ENCODE results near the gene SLC47A2. TPM values are rescaled to one million over a fixed set of nuclear protein-coding genes. Genes with fewer than 3 reads are reported as not detected.

SLC47A2 gene
- total and polyA plus RNA-seq, 8 donors, result 0.78 TPM; not detected in 7

DNA sequence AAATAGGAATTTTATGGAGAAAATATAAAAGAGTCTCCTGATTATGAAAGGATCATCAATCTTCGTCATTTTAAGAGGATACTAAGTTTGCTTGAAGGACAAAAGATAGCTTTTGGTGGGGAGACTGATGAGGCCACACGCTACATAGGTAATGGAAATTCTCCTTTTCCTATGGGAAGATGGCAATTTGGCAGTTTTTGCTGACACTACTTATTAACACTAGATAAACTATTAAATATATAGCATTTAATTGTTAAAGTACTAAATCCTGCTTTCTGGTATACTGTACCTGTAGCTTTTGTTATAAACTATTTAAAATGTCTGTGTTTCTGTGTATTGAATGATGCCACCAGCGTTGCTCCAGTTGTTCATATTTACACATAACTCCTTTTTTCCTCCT lies 55.3 kb downstream of the SLC47A2 start:
- Histone ChIP-seq H3K4me1 (peaks cover 18 to 49% (median 37%) of the 10 kb centered on the region in 4 donors), H3K4me3 (no peak overlapping the region), H3K9me3 (no peaks in the 10 kb centered on the region), H3K36me3 (peaks cover 18 to 85% (median 69%) of the 10 kb centered on the region in 4 donors), H3K27me3 (no peaks in the 10 kb centered on the region), H3K27ac (peak overlapping the region in 1 of 5 donors; percentile 17)
- intact Hi-C loops (cut with DNase I; ENCODE audit: low total_unique reads), result no loop called here
- TF ChIP-seq EP300 (IDR thresholded peaks at IDR 0.05), result no peak
- TF ChIP-seq, protein P1, sequence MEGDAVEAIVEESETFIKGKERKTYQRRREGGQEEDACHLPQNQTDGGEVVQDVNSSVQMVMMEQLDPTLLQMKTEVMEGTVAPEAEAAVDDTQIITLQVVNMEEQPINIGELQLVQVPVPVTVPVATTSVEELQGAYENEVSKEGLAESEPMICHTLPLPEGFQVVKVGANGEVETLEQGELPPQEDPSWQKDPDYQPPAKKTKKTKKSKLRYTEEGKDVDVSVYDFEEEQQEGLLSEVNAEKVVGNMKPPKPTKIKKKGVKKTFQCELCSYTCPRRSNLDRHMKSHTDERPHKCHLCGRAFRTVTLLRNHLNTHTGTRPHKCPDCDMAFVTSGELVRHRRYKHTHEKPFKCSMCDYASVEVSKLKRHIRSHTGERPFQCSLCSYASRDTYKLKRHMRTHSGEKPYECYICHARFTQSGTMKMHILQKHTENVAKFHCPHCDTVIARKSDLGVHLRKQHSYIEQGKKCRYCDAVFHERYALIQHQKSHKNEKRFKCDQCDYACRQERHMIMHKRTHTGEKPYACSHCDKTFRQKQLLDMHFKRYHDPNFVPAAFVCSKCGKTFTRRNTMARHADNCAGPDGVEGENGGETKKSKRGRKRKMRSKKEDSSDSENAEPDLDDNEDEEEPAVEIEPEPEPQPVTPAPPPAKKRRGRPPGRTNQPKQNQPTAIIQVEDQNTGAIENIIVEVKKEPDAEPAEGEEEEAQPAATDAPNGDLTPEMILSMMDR (IDR thresholded peaks at IDR 0.05), result no peak
- no peak for TF ChIP-seq POLR2AphosphoS5 (IDR thresholded peaks at IDR 0.05)
- no peak for DNase-seq
- WGBS, 5 donors, result 91 to 97% (median 93%) methylated on average over 3 of the region's 3 CpGs

DNA sequence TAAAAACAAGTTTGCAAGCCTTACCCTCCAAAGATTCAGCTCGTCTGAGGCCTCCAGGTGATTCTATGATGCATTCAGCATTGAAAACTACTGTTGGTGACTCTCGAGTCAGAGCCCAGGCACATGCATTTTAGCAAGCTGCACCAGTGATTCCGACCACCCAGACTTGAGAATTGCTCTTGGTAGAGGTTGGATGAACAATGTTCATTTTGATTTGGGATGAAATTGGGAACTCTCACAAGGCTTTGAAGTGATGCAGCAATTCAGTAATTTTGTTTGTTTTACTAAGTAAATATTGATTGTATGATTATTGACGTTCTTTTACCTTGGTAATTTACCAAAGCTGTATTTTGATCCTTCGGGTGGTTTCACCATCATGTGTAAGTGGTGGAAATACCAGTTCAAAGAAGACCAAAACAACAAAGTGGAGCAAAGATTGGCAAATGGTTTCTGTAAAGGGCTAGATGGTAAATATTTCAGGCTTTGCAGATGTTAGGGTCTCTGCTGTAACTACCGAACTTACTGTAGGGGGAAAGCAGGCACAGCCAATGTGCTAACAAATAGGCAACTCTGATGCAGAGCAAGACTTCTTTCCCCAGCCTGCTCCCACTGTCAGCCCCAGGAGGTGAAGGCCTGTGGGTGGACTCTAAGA lies 56.0 kb downstream of the SLC47A2 start:
- WGBS, 5 donors, result 34 to 67% (median 39%) methylated on average over 6 of the region's 6 CpGs
- Histone ChIP-seq H3K4me1 (peaks cover 18 to 55% (median 43%) of the 10 kb centered on the region in 4 donors), H3K9me3 (no peaks in the 10 kb centered on the region), H3K4me3 (no peak overlapping the region), H3K36me3 (peaks cover 18 to 85% (median 69%) of the 10 kb centered on the region in 4 donors), H3K27me3 (no peaks in the 10 kb centered on the region), H3K27ac (peak overlapping the region in 3 of 5 donors; percentile 17 to 51 (median 36))
- intact Hi-C loops (cut with DNase I; ENCODE audit: low total_unique reads), result no loop called here
- no peak for DNase-seq
- TF ChIP-seq POLR2A (IDR thresholded peaks at IDR 0.05) (no peak), POLR2AphosphoS5 (IDR thresholded peaks at IDR 0.05) (no peak), EP300 (IDR thresholded peaks at IDR 0.05) (no peak)
- TF ChIP-seq, protein P1 (IDR thresholded peaks at IDR 0.05), result no peak

DNA sequence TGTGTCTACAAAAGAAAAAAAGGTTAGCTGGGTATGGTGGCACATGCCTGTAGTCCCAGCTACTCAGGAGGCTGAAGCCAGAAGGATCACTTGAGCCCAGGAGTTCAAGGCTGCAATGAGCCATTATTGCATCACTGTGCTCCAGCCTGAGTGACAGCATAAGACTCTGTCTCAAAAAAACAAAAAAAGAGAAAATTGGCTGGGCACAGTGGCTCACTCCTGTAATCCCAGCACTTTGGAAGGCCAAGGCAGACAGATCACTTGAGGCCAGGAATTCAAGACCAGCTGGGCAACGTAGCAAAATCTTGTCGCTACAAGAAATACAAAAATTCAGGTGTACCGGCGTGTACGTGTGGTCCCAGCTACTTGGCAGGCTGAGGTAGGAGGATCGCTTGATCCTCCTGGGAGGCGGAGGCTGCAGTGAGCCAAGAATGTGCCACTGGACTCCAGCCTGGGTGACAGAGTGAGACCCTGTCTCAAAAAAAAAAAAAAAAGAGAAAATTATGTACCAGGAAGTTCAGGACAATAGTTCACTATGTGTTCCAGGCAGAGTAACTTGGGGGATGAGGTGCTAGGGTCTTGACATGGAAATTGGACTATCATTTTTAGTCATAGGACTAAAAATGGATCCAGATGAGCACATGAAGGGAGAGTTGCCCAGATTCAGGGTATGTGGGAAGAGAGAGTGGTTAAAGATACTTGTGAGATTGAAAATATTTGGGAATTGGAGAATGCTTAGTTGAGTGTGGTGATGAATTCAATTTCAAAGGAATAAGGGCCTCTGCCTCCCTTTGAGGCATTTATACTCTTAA lies 56.8 kb downstream of the SLC47A2 start:
- peaks cover 23 to 85% (median 69%) of the 10 kb centered on the region in 4 donors for H3K36me3 ChIP-seq
- H3K27me3 ChIP-seq, result no peaks in the 10 kb centered on the region
- H3K4me3 ChIP-seq, result no peak overlapping the region
- H3K27ac ChIP-seq, result peak overlapping the region in 3 of 5 donors; percentile 2 to 51 (median 24)
- H3K9me3 ChIP-seq, result no peaks in the 10 kb centered on the region
- no peak for DNase-seq
- TF ChIP-seq EP300 (IDR thresholded peaks at IDR 0.05) (no peak), POLR2A (IDR thresholded peaks at IDR 0.05) (no peak), POLR2AphosphoS5 (IDR thresholded peaks at IDR 0.05) (no peak)
- TF ChIP-seq, protein P1 (IDR thresholded peaks at IDR 0.05), result no peak
- peaks cover 18 to 54% (median 43%) of the 10 kb centered on the region in 4 donors for H3K4me1 ChIP-seq
- 86 to 95% (median 90%) methylated on average over 7 of the region's 7 CpGs for WGBS, 5 donors
- intact Hi-C loops (cut with DNase I; ENCODE audit: low total_unique reads), result loop anchor here (10.0 kb wide), 1 partner anchor 95 kb away; no protein-coding TSS in a partner anchor

DNA sequence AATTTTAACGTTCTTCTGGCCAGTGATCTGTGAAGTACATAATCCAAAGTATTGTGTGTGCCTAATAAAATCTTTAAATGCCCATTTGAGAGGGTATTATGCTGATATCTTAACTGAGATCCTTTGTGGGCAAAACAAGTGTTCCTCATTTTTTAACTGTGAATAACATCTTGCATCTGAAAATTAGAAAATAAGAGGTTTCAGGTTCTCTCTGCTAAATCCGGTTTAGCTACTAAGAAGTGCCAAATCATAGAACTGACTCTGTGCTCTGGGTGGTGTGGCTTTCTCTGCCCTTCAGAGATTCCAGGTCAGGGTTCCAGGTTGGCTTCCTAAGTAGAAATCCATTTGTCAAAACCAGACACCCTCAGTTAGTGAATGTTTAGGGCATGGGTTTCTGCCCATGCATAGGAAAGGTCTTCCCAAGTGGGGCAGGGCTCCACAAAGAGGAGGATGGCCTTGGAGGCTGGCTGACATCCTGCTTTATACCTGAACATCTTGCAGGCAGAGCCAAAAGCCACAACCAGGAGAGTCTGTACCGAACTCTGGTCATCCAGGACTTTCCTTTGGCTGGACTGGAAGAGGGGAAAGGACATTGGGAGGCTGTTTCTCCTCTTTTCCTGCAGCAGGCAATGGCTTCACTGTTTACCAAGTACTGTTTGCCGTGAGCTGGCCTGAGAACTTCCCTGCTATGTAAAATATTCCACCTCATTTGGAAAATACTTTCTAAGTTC lies 59.4 kb downstream of the SLC47A2 start:
- intact Hi-C loops (cut with DNase I; ENCODE audit: low total_unique reads), result loop anchor here (10.0 kb wide), 1 partner anchor 98 kb away; no protein-coding TSS in a partner anchor
- WGBS, 5 donors, result 42 to 64% (median 43%) methylated on average over 4 of the region's 4 CpGs
- TF ChIP-seq POLR2AphosphoS5 (IDR thresholded peaks at IDR 0.05) (no peak), EP300 (IDR thresholded peaks at IDR 0.05) (no peak), POLR2A (IDR thresholded peaks at IDR 0.05) (no peak)
- TF ChIP-seq, protein P1 (IDR thresholded peaks at IDR 0.05), result no peak
- H3K9me3 ChIP-seq, result no peaks in the 10 kb centered on the region
- H3K27ac ChIP-seq, result peak overlapping the region; percentile 8 to 53 (median 22)
- H3K4me3 ChIP-seq, result no peak overlapping the region
- H3K27me3 ChIP-seq, result no peaks in the 10 kb centered on the region
- peaks cover 20 to 62% (median 54%) of the 10 kb centered on the region in 4 donors for H3K4me1 ChIP-seq
- DNase-seq, result no peak
- peaks cover 25 to 81% (median 61%) of the 10 kb centered on the region in 4 donors for H3K36me3 ChIP-seq

Measured in stomach (tissue), 9 donors.